SK-N-SH treated with all-trans-retinoic acid at 6 μM for 48 hours (cell line): Measurements from ENCODE around the gene SPG7.

Experiments
- ATAC-seq: fragments of 200-7000 bp; cut with Tn5 transposase; 3 replicates; pipeline ENCODE4 v1.9.1; 2020; ENCODE audit warnings: mild to moderate bottlenecking, moderate library complexity
- ARNTL ChIP-seq: fragments of 450-650 bp; formaldehyde crosslinking; IDR thresholded peaks from 2 replicates; pipeline ENCODE4 v1.5.0; 2020; ENCODE audit warnings: low read depth, mild to moderate bottlenecking, moderate library complexity, borderline replicate concordance
- BACH2 ChIP-seq: fragments of 250-450 bp; sonication (Bioruptor Pico); IDR thresholded peaks from 2 replicates; pipeline ENCODE4 v1.9.0; 2021; ENCODE audit warnings: mild to moderate bottlenecking, borderline replicate concordance
- CSDC2 ChIP-seq: fragments of 250-450 bp; sonication (Bioruptor Pico); IDR thresholded peaks from 2 replicates; pipeline ENCODE4 v1.5.0; 2020; ENCODE audit warnings: mild to moderate bottlenecking, moderate library complexity
- CSRNP3 ChIP-seq: fragments of 250-450 bp; sonication (Bioruptor Pico); IDR thresholded peaks from 2 replicates; pipeline ENCODE4 v1.5.1; 2021; ENCODE audit warnings: mild to moderate bottlenecking, moderate library complexity
- ESRRG ChIP-seq: fragments of 250-450 bp; sonication (Bioruptor Pico); IDR thresholded peaks from 2 replicates; pipeline ENCODE4 v1.6.1; 2021; ENCODE audit warnings: mild to moderate bottlenecking
- GLIS3 ChIP-seq: fragments of 250-450 bp; sonication (Bioruptor Pico); IDR thresholded peaks from 2 replicates; pipeline ENCODE4 v1.5.0; 2020; ENCODE audit warnings: mild to moderate bottlenecking, moderate library complexity
- ISL1 ChIP-seq: fragments of 250-450 bp; sonication (Bioruptor Pico); IDR thresholded peaks from 2 replicates; pipeline ENCODE4 v2.1.2; 2022; ENCODE audit warnings: mild to moderate bottlenecking, moderate library complexity
- OSR1 ChIP-seq: fragments of 250-450 bp; sonication (Bioruptor Pico); IDR thresholded peaks from 2 replicates; pipeline ENCODE4 v1.8.0; 2022; ENCODE audit warnings: moderate library complexity, mild to moderate bottlenecking, inconsistent platforms
- PPARA ChIP-seq: fragments of 250-450 bp; sonication (Bioruptor Pico); IDR thresholded peaks from 2 replicates; pipeline ENCODE4 v1.5.0; 2020; ENCODE audit warnings: mild to moderate bottlenecking, borderline replicate concordance
- RARB ChIP-seq: fragments of 250-450 bp; sonication (Bioruptor Pico); IDR thresholded peaks from 2 replicates; pipeline ENCODE4 v1.8.0; 2021; ENCODE audit warnings: mild to moderate bottlenecking, moderate library complexity
- TCF4 ChIP-seq: fragments of 250-450 bp; sonication (Bioruptor Pico); IDR thresholded peaks from 2 replicates; pipeline ENCODE4 v1.8.0; 2021; ENCODE audit warnings: mild to moderate bottlenecking, moderate library complexity, borderline replicate concordance
- TOX ChIP-seq: fragments of 250-450 bp; sonication (Bioruptor Pico); IDR thresholded peaks from 2 replicates; pipeline ENCODE4 v1.8.0; 2021; ENCODE audit warnings: mild to moderate bottlenecking, moderate library complexity, borderline replicate concordance
- ZC3H10 ChIP-seq: fragments of 250-450 bp; sonication (Bioruptor Pico); IDR thresholded peaks from 2 replicates; pipeline ENCODE4 v1.5.1; 2021; ENCODE audit warnings: mild to moderate bottlenecking, moderate library complexity
- ZFP30 ChIP-seq: fragments of 450-650 bp; formaldehyde crosslinking; IDR thresholded peaks from 2 replicates; pipeline ENCODE4 v1.5.0; 2022; ENCODE audit warnings: mild to moderate bottlenecking, moderate library complexity
- ZNF565 ChIP-seq: fragments of 450-650 bp; formaldehyde crosslinking; conservative IDR thresholded peaks from 2 replicates; pipeline ENCODE4 v1.5.0; 2020; ENCODE audit warnings: low read depth, mild to moderate bottlenecking, moderate library complexity
- ZNF70 ChIP-seq: fragments of 450-650 bp; formaldehyde crosslinking; IDR thresholded peaks from 2 replicates; pipeline ENCODE4 v1.5.0; 2020; ENCODE audit warnings: mild to moderate bottlenecking, moderate library complexity
- TF ChIP-seq, protein P1 (sequence below): fragments of 250-450 bp; sonication (Bioruptor Pico); IDR thresholded peaks from 2 replicates; pipeline ENCODE4 v1.5.0; 2020; ENCODE audit warnings: mild to moderate bottlenecking, moderate library complexity
- TF ChIP-seq, protein P2 (sequence below): fragments of 250-450 bp; sonication (Bioruptor Pico); IDR thresholded peaks from 2 replicates; pipeline ENCODE4 v1.8.0; 2021; ENCODE audit warnings: low read depth, mild to moderate bottlenecking, moderate library complexity, borderline replicate concordance
- TF ChIP-seq, protein P3 (sequence below): fragments of 250-450 bp; sonication (Bioruptor Pico); IDR thresholded peaks from 2 replicates; pipeline ENCODE4 v1.8.0; 2020; ENCODE audit warnings: mild to moderate bottlenecking, moderate library complexity, borderline replicate concordance

Gene SPG7

GRCh38 chr16:89555265-89555664, 47.1 kb downstream of the SPG7 start (continued):
- TF ChIP-seq CSRNP3 (no peak), TOX (CRISPR knock-in tag) (no peak), ZNF565 (CRISPR knock-in tag) (no peak)

DNA sequence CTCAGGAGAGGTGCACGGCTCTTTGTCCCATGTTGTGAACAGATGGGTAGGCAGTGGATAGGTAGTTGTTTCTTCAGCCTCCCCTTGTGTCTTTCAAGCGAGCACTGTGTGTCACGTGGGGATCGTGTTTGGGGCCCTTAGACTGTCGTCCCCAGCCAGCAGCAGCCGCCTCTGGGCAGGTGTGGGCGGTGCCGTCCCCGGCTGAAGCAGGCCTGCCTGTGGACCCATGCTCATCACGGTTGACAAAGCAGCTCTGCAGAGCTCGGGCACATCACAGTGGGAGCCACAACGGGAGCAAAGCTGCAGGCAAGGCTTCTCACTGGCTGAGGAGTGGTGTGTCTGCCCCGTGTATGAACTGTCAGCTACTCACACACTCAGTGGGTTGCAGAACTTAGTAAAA, 47.6 kb downstream of the SPG7 start:
- TF ChIP-seq OSR1 = no peak
- TF ChIP-seq BACH2 (CRISPR knock-in tag) = no peak
- TF ChIP-seq, protein P1, sequence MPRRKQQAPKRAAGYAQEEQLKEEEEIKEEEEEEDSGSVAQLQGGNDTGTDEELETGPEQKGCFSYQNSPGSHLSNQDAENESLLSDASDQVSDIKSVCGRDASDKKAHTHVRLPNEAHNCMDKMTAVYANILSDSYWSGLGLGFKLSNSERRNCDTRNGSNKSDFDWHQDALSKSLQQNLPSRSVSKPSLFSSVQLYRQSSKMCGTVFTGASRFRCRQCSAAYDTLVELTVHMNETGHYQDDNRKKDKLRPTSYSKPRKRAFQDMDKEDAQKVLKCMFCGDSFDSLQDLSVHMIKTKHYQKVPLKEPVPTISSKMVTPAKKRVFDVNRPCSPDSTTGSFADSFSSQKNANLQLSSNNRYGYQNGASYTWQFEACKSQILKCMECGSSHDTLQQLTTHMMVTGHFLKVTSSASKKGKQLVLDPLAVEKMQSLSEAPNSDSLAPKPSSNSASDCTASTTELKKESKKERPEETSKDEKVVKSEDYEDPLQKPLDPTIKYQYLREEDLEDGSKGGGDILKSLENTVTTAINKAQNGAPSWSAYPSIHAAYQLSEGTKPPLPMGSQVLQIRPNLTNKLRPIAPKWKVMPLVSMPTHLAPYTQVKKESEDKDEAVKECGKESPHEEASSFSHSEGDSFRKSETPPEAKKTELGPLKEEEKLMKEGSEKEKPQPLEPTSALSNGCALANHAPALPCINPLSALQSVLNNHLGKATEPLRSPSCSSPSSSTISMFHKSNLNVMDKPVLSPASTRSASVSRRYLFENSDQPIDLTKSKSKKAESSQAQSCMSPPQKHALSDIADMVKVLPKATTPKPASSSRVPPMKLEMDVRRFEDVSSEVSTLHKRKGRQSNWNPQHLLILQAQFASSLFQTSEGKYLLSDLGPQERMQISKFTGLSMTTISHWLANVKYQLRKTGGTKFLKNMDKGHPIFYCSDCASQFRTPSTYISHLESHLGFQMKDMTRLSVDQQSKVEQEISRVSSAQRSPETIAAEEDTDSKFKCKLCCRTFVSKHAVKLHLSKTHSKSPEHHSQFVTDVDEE (CRISPR knock-in tag) = no peak
- no peak for TF ChIP-seq ISL1 (CRISPR knock-in tag)
- no peak for TF ChIP-seq ESRRG
- TF ChIP-seq TCF4 = no peak

DNA sequence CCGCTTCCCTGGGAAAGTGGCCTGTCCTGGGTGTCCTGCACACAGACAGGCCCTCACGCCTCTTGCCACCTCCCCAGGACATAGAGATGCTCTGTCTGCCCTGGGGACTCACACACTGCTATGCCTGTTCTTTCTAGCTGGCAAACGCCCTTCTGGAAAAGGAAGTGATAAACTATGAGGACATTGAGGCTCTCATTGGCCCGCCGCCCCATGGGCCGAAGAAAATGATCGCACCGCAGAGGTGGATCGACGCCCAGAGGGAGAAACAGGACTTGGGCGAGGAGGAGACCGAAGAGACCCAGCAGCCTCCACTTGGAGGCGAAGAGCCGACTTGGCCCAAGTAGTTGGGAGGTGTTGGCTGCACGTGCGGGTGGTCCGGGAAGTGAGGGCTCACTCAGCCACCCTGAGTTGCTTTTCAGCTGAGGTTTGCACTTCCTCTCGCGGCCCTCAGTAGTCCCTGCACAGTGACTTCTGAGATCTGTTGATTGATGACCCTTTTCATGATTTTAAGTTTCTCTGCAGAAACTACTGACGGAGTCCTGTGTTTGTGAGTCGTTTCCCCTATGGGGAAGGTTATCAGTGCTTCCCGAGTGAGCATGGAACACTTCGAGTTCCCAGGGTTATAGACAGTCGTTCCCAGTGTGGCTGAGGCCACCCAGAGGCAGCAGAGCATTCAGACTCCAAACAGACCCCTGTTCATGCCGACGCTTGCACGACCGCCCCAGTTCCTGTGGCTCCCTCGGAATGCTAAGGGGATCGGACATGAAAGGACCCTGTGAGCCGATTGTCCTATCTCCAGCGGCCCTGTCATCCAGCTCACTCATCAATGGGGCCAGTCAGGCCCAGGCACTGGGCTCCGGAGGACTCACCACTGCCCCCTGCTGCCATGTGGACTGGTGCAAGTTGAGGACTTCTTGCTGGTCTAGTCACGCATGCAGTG, 48.8 kb downstream of the SPG7 start:
- peak; percentile 69 for ATAC-seq
- TF ChIP-seq ZC3H10 = no peak
- TF ChIP-seq, protein P2, sequence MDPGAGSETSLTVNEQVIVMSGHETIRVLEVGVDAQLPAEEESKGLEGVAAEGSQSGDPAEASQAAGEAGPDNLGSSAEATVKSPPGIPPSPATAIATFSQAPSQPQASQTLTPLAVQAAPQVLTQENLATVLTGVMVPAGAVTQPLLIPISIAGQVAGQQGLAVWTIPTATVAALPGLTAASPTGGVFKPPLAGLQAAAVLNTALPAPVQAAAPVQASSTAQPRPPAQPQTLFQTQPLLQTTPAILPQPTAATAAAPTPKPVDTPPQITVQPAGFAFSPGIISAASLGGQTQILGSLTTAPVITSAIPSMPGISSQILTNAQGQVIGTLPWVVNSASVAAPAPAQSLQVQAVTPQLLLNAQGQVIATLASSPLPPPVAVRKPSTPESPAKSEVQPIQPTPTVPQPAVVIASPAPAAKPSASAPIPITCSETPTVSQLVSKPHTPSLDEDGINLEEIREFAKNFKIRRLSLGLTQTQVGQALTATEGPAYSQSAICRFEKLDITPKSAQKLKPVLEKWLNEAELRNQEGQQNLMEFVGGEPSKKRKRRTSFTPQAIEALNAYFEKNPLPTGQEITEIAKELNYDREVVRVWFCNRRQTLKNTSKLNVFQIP (CRISPR knock-in tag) = no peak
- no peak for TF ChIP-seq TOX (CRISPR knock-in tag)
- no peak for TF ChIP-seq ARNTL (CRISPR knock-in tag)
- TF ChIP-seq, protein P3, sequence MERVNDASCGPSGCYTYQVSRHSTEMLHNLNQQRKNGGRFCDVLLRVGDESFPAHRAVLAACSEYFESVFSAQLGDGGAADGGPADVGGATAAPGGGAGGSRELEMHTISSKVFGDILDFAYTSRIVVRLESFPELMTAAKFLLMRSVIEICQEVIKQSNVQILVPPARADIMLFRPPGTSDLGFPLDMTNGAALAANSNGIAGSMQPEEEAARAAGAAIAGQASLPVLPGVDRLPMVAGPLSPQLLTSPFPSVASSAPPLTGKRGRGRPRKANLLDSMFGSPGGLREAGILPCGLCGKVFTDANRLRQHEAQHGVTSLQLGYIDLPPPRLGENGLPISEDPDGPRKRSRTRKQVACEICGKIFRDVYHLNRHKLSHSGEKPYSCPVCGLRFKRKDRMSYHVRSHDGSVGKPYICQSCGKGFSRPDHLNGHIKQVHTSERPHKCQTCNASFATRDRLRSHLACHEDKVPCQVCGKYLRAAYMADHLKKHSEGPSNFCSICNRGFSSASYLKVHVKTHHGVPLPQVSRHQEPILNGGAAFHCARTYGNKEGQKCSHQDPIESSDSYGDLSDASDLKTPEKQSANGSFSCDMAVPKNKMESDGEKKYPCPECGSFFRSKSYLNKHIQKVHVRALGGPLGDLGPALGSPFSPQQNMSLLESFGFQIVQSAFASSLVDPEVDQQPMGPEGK (CRISPR knock-in tag) = no peak
- TF ChIP-seq CSRNP3 = no peak

More for the DNA sequence above, 47.6 kb downstream of the SPG7 start:
- ATAC-seq = no peak

DNA sequence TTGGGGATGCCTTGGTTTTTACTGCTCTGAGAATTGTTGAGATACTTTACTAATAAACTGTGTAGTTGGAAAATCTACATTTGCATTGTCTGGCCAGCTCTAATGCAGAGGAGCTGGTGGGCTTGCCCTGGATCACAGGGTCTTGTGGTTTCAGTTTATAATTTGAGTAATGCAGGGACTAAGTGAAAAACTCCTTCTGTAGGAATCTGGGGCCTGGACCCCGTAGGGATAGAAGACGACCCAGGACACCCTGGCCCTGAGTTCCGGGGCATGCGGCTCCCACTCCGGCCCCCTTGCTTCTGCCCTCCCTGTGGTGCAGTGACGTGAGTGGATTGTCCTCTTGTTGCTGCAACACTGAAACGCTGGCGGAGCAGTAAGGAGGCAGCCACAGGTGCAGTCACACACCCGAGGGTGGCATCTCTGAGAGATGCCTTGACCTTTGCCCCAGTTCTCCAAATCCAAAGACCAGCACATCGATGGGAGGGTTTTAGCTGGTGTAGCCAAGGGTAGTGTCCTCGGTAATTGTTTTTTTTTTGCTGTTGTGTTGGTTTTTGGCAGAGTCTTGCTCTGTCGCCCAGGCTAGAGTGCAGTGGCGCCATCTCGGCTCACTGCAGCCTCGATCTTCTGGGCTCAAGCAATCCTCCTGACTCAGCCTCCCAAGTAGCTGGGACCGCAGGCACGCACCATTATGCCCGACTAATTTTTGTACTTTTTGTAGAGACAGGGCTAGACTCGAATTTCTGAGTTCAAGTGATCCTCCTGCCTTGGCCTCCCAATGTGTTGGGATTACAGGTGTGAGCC, 49.7 kb downstream of the SPG7 start:
- ATAC-seq = no peak
- TF ChIP-seq RARB (no peak), ISL1 (CRISPR knock-in tag) (no peak), ZNF70 (CRISPR knock-in tag) (no peak), CSDC2 (CRISPR knock-in tag) (no peak), PPARA (no peak), ARNTL (CRISPR knock-in tag) (no peak), ZFP30 (CRISPR knock-in tag) (no peak), ZC3H10 (no peak), BACH2 (CRISPR knock-in tag) (no peak), ESRRG (no peak), CSRNP3 (no peak), TCF4 (no peak), GLIS3 (CRISPR knock-in tag) (no peak), OSR1 (no peak), TOX (CRISPR knock-in tag) (no peak)
- TF ChIP-seq, protein P2 (CRISPR knock-in tag) = no peak
